Measurements from ENCODE around the gene GP9. TPM values are rescaled to one million over a fixed set of nuclear protein-coding genes. Genes with fewer than 3 reads are reported as not detected.

GP9 gene
- total RNA-seq, 1 experiment from 2014 or later = not detected

DNA sequence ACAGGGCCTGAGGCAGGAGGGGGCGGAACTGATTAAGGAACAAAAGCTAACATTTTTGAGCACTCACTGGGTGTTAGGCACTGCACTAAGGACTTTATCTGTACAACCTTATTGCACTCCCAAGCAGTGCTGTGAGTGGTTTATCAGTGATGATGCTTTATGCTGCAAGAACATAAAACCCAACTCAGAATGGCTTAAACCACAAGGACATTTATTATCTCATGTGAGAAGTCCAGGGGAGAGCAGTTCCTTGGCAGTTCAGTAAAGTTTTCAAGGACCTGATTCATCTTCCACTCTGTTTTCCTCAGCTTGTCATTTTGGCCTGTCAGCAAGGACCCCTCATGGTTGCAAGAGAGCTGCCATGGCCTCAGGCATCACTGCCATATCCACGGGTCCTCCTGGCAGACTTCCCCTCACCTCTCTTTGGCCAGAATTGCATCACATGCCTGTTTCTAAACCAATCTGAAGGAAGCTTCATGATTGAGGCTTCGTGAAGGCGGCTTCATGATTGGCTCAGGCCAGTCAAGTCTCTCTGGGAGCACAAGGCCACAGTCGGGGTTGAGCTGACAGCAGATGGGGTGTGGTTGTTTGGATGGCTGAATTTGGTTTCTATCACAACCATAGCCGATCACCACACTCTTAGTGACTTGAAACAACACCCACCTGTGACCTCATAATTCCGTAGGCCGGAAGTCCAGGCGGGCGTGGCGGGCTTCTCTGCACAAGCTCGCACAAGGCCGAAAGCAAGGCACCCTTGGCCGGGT lies 43.7 kb upstream of the GP9 start:
- DNase-seq (ENCODE audit: low spot score) = no peak
- no peaks in the 10 kb centered on the region for H3K9me3 ChIP-seq (ENCODE audit: low read depth, low read length, poor library complexity, severe bottlenecking)
- peaks cover 7% of the 10 kb centered on the region for H3K4me1 ChIP-seq (ENCODE audit: insufficient read depth, low read length, poor library complexity, severe bottlenecking)
- H3K27me3 ChIP-seq (replicated peaks; ENCODE audit: insufficient read depth, low read depth, low read length, poor library complexity) = no peaks in the 10 kb centered on the region
- H3K27ac ChIP-seq (ENCODE audit: low read depth, low read length, poor library complexity, severe bottlenecking) = no peak overlapping the region
- H3K4me3 ChIP-seq (ENCODE audit: low read depth, low read length, poor library complexity, severe bottlenecking) = no peak overlapping the region
- intact Hi-C loops (cut with micrococcal nuclease; ENCODE audit: unreplicated experiment) = no loop called here
- H3K36me3 ChIP-seq (ENCODE audit: insufficient read depth, low read length, poor library complexity, severe bottlenecking) = no peaks in the 10 kb centered on the region
- no TSS peak for BruUV-seq (replicated peaks)
- CTCF ChIA-PET = interaction anchor here (0.6 to 1.4 kb wide), 2 partner anchors 47 to 218 kb away, joined by 3 to 6 read pairs; no protein-coding TSS in a partner anchor
- TF ChIP-seq, protein P1, sequence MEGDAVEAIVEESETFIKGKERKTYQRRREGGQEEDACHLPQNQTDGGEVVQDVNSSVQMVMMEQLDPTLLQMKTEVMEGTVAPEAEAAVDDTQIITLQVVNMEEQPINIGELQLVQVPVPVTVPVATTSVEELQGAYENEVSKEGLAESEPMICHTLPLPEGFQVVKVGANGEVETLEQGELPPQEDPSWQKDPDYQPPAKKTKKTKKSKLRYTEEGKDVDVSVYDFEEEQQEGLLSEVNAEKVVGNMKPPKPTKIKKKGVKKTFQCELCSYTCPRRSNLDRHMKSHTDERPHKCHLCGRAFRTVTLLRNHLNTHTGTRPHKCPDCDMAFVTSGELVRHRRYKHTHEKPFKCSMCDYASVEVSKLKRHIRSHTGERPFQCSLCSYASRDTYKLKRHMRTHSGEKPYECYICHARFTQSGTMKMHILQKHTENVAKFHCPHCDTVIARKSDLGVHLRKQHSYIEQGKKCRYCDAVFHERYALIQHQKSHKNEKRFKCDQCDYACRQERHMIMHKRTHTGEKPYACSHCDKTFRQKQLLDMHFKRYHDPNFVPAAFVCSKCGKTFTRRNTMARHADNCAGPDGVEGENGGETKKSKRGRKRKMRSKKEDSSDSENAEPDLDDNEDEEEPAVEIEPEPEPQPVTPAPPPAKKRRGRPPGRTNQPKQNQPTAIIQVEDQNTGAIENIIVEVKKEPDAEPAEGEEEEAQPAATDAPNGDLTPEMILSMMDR (conservative IDR thresholded peaks at IDR 0.05; ENCODE audit: low read depth, low read length) = no peak
- TF ChIP-seq EZH2 (IDR thresholded peaks at IDR 0.05; ENCODE audit: borderline replicate concordance, low read depth, low read length, poor library complexity, severe bottlenecking) = no peak
- POLR2A ChIA-PET (ENCODE audit: low non-redundant PET) = no interaction called here

DNA sequence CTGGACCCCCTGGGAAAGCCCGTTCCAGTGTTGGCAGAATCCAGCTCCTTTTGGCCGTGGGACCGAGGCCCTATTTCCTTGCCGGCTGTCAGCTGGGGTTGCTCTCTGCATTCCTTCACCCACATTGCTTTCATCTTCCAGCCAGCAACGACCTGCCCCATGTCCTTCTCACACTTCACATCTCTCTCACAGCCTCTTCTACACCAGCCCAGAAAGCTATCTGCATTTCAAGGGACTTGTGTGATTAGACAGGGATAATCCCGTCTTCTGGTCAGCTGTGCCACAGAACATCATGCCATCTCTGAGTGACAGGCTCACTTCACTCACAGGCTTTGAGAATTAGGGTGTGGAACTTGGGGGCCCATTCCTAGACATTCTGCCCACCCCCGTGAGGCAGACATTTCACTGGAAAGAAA lies 43.1 kb upstream of the GP9 start:
- no TSS peak for BruUV-seq (replicated peaks)
- Histone ChIP-seq H3K36me3 (ENCODE audit: insufficient read depth, low read length, poor library complexity, severe bottlenecking) (no peaks in the 10 kb centered on the region), H3K27ac (ENCODE audit: low read depth, low read length, poor library complexity, severe bottlenecking) (no peak overlapping the region), H3K9me3 (ENCODE audit: low read depth, low read length, poor library complexity, severe bottlenecking) (no peaks in the 10 kb centered on the region), H3K27me3 (replicated peaks; ENCODE audit: insufficient read depth, low read depth, low read length, poor library complexity) (no peaks in the 10 kb centered on the region), H3K4me3 (ENCODE audit: low read depth, low read length, poor library complexity, severe bottlenecking) (no peak overlapping the region), H3K4me1 (ENCODE audit: insufficient read depth, low read length, poor library complexity, severe bottlenecking) (peaks cover 7% of the 10 kb centered on the region)
- TF ChIP-seq, protein P1 (conservative IDR thresholded peaks at IDR 0.05; ENCODE audit: low read depth, low read length) = no peak
- no peak for TF ChIP-seq EZH2 (IDR thresholded peaks at IDR 0.05; ENCODE audit: borderline replicate concordance, low read depth, low read length, poor library complexity, severe bottlenecking)
- ChIA-PET CTCF (no interaction called here), POLR2A (ENCODE audit: low non-redundant PET) (no interaction called here)
- intact Hi-C loops (cut with micrococcal nuclease; ENCODE audit: unreplicated experiment) = no loop called here
- no peak for DNase-seq (ENCODE audit: low spot score)

DNA sequence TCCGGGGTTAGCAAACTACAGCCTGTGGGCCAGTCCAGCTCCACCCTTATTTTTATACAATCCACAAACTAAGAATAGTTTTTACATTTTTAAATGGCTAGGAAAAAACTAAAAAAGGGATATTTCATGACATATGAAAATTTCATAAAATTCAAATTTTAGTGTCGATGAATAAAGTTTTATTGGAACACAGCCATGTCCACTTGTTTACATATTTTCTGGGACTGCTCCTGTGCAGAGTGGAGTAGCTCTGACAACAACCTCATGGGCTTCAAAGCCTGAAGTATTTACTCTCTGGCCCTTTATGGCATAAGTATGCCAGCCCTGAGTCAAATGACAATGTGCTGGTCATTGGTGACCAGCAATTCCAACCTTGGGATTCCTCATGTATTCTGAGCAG lies 42.3 kb upstream of the GP9 start:
- H3K4me3 ChIP-seq (ENCODE audit: low read depth, low read length, poor library complexity, severe bottlenecking) = no peak overlapping the region
- CTCF ChIA-PET = interaction anchor here (0.5 kb wide), 1 partner anchor 187 kb away, joined by 3 read pairs; no protein-coding TSS in a partner anchor
- H3K4me1 ChIP-seq (ENCODE audit: insufficient read depth, low read length, poor library complexity, severe bottlenecking) = peaks cover 7% of the 10 kb centered on the region
- H3K27ac ChIP-seq (ENCODE audit: low read depth, low read length, poor library complexity, severe bottlenecking) = no peak overlapping the region
- TF ChIP-seq, protein P1 (conservative IDR thresholded peaks at IDR 0.05; ENCODE audit: low read depth, low read length) = no peak
- no peak for TF ChIP-seq EZH2 (IDR thresholded peaks at IDR 0.05; ENCODE audit: borderline replicate concordance, low read depth, low read length, poor library complexity, severe bottlenecking)
- POLR2A ChIA-PET (ENCODE audit: low non-redundant PET) = no interaction called here
- no TSS peak for BruUV-seq (replicated peaks)
- H3K27me3 ChIP-seq (replicated peaks; ENCODE audit: insufficient read depth, low read depth, low read length, poor library complexity) = no peaks in the 10 kb centered on the region
- DNase-seq (ENCODE audit: low spot score) = no peak
- H3K36me3 ChIP-seq (ENCODE audit: insufficient read depth, low read length, poor library complexity, severe bottlenecking) = no peaks in the 10 kb centered on the region
- H3K9me3 ChIP-seq (ENCODE audit: low read depth, low read length, poor library complexity, severe bottlenecking) = no peaks in the 10 kb centered on the region
- intact Hi-C loops (cut with micrococcal nuclease; ENCODE audit: unreplicated experiment) = no loop called here

All from A673 (cell line).